ENCODE measurements around the gene SPOCK1.

- TF ChIP-seq CTCF (conservative IDR thresholded peaks at IDR 0.05; ENCODE audit: low read depth, low read length) (no peak), SMC3 (IDR thresholded peaks at IDR 0.05; ENCODE audit: low read depth, low read length) (no peak)
These were observed 189.8 kb downstream of the SPOCK1 start for GRCh38 chr5:137309290-137309689.

All from IMR-90 (cell line).